Endothelial cell of umbilical vein (primary cell): ENCODE data around the gene CCDC117. TPM values are rescaled to one million over a fixed set of nuclear protein-coding genes. Genes with fewer than 3 reads are reported as not detected.

ENCODE experiments used
- BruUV-seq: library from RNA; stranded (reverse); fragments of 400-500 nt; replicated peaks from 2 replicates; lab custom pipeline; 2021; lab: Mats Ljungman, UMichigan
- CTCF ChIA-PET: fragments of 300-600, 350-600 bp; sonication (Branson Sonifier 250); formaldehyde crosslinking; loops from one replicate; lab custom pipeline; 2021; ENCODE audit warnings: antibody characterized with exemption, inconsistent platforms; lab: Charles Lee
- POLR2A ChIA-PET: fragments of 300-600, 350-600 bp; sonication (Branson Sonifier 250); formaldehyde crosslinking; loops from one replicate; lab custom pipeline; 2021; ENCODE audit warnings: antibody characterized with exemption, inconsistent platforms; lab: Charles Lee
- DNase-seq: peaks from one replicate; pipeline ENCODE4 v3.0.0-alpha.2; 2011; ENCODE audit warnings: low read depth, low spot score
- FAIRE-seq: peaks from 2 replicates; lab custom pipeline; 2011; peaks lifted over from hg19 to GRCh38; lab: Jason Lieb, UNC
- H2AFZ ChIP-seq: 2 replicates; pipeline ENCODE4 v1.6.0; 2012; ENCODE audit warnings: low read depth, low read length, control low read depth, inconsistent platforms
- H3K27ac ChIP-seq: 2 replicates; pipeline ENCODE4 v1.5.1; 2011; ENCODE audit warnings: low read depth, mild to moderate bottlenecking, control low read depth, low read length, moderate library complexity; ENCODE audit not compliant: insufficient read depth
- H3K27me3 ChIP-seq, 2 experiments: 2 replicates each; pipeline versions ENCODE4 v1.6.0 to v1.6.1; 2011; ENCODE audit warnings: low read length in 2 of 2, mixed read lengths in 1 of 2; ENCODE audit not compliant: control insufficient read depth in 2 of 2, insufficient read depth in 2 of 2
- H3K36me3 ChIP-seq, 2 experiments: 2 replicates in 1 of 2; 3 replicates in 1 of 2; pipeline ENCODE4 v1.5.1; 2011; ENCODE audit warnings: low read length in 2 of 2, mild to moderate bottlenecking in 1 of 2, moderate library complexity in 1 of 2; ENCODE audit not compliant: control insufficient read depth in 2 of 2, insufficient read depth in 2 of 2; ENCODE audit errors: extremely low read depth in 1 of 2
- H3K4me1 ChIP-seq: 3 replicates; pipeline ENCODE4 v1.5.1; 2011; ENCODE audit warnings: mild to moderate bottlenecking, low read length; ENCODE audit not compliant: control insufficient read depth, insufficient read depth; ENCODE audit errors: extremely low read depth
- H3K4me2 ChIP-seq: 2 replicates; pipeline ENCODE4 v1.6.1; 2011; ENCODE audit warnings: low read length, control low read depth, mixed read lengths; ENCODE audit not compliant: insufficient read depth
- H3K4me3 ChIP-seq, 3 experiments: fragments of 200-600 bp in 1 of 3; sonication (generic), shearing (Covaris generic) in 1 of 3; replicated peaks in 1 of 3; 2 replicates each; pipeline ENCODE4 v1.5.1; 2011 to 2016; ENCODE audit warnings: control low read depth in 3 of 3, low read length in 3 of 3, mild to moderate bottlenecking in 2 of 3, inconsistent platforms in 1 of 3, low read depth in 1 of 3, moderate library complexity in 1 of 3; ENCODE audit not compliant: insufficient read depth in 1 of 3
- H3K79me2 ChIP-seq: 2 replicates; pipeline ENCODE4 v1.6.0; 2012; ENCODE audit warnings: low read length, inconsistent platforms; ENCODE audit not compliant: control insufficient read depth, insufficient read depth
- H3K9ac ChIP-seq: replicated peaks from 2 replicates; pipeline ENCODE3; 2011; ENCODE audit warnings: low read length, control low read depth; ENCODE audit not compliant: insufficient read depth; ENCODE audit errors: extremely low read depth
- H3K9me1 ChIP-seq: replicated peaks from 3 replicates; pipeline ENCODE4 v1.6.0; 2011; ENCODE audit warnings: mild to moderate bottlenecking, low read length; ENCODE audit not compliant: control insufficient read depth, insufficient read depth; ENCODE audit errors: extremely low read depth
- H3K9me3 ChIP-seq: replicated peaks from 2 replicates; pipeline ENCODE4 v1.5.1; 2012; ENCODE audit warnings: low read length, inconsistent platforms; ENCODE audit not compliant: control insufficient read depth, insufficient read depth
- H4K20me1 ChIP-seq: replicated peaks from 2 replicates; pipeline ENCODE3; 2011; ENCODE audit warnings: mild to moderate bottlenecking, low read length; ENCODE audit not compliant: control insufficient read depth, insufficient read depth; ENCODE audit errors: extremely low read depth
- EZH2 ChIP-seq: IDR thresholded peaks from 2 replicates; pipeline ENCODE4 v1.6.1; 2012; ENCODE audit warnings: borderline replicate concordance, low read depth, mild to moderate bottlenecking, moderate library complexity, low read length, inconsistent platforms; ENCODE audit not compliant: severe bottlenecking
- MYC ChIP-seq: IDR thresholded peaks from one replicate; pipeline ENCODE4 v1.6.1; 2011; ENCODE audit warnings: mild to moderate bottlenecking, low read depth, low read length
- POLR2A ChIP-seq: IDR thresholded peaks from 2 replicates; pipeline ENCODE4 v1.6.1; 2012; ENCODE audit warnings: low read depth, mild to moderate bottlenecking, control low read depth, low read length
- POLR2AphosphoS5 ChIP-seq: IDR thresholded peaks from 2 replicates; pipeline ENCODE4 v1.6.1; 2012; ENCODE audit warnings: low read depth, mild to moderate bottlenecking, control low read depth, low read length, moderate library complexity; ENCODE audit not compliant: insufficient read depth
- dilution Hi-C: fragments of 300-500 bp; cut with MboI; formaldehyde crosslinking; loops from one replicate; pipeline ENCODE4 v1.15.0; 2019; ENCODE audit warnings: low sequenced_read_pairs; ENCODE audit not compliant: extremely low pct_ligation_motif_present
- intact Hi-C: fragments of 100-400 bp; cut with micrococcal nuclease; formaldehyde crosslinking; loops from one replicate; pipeline ENCODE4 v1.10.0; 2022
- polyA plus RNA-seq, 4 experiments: library from polyadenylated mRNA; depleted of rRNA in 3 of 4; stranded (reverse) in 3 of 4; unstranded in 1 of 4; fragments of >200 nt; gene quantifications; 2 replicates each; pipeline versions ENCODE4 v1.2.1 to v1.2.3, GENCODE V29; 2011 to 2012; ENCODE audit warnings: missing spikeins in 1 of 4
- total RNA-seq: library from RNA; stranded (reverse); gene quantifications from 2 replicates; pipeline ENCODE4 v1.2.3, GENCODE V29; 2021

CCDC117 gene
- total and polyA plus RNA-seq, 2 donors (not counting 3 experiments of a cell fraction or from before 2014, with no cell fraction given) = 5.5 to 23.3 TPM

DNA sequence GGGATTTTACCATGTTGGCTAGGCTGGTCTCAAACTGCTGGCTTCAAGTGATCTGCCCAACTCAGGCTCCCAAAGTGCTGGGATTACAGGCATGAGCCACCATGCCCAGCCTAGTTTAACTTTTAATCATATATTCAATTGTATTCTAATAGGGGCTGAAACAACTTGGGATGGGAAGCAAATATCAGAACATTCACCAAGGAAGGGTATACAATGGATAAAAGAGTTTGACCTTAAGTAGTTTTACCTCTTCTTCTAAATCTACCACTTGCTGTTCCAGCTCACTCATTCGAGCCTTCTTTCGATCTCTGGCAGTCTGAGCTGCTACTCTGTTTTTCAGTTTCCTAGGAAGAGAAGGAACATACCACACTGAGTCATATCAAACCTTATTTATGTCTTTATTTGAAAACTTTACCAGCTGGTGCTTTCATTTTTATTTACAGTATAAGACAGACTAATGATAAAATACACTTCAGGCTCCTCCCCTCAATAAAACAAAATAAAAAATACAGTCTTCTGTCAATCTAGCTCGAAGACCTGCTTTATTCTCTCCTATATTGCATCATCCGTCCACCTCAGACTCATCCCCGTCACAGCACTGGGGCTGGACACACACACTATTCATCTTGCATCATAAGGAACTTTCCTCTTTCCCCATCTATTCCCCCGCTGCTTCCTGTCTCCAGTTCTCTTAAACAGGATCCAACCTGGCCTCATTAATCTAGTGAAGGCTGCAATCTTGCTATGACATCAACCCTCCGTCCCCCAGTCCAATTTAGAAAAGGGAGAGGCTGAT lies 26.5 kb downstream of the CCDC117 start:
- dilution Hi-C loops (no loop called here), intact Hi-C loops (loop anchor here (1.0 to 2.0 kb wide), 2 partner anchors 27 to 88 kb away; partner anchors contain the start of gene CCDC117)
- H3K9me1 ChIP-seq = no peaks in the 10 kb centered on the region
- peak; percentile 82 for DNase-seq
- CTCF ChIA-PET = interaction anchor here (0.6 to 4.7 kb wide), 9 partner anchors 9 to 447 kb away, joined by 3 to 18 read pairs (median 3); partner anchors contain the start of gene CCDC117
- peak overlapping the region; percentile 100 for H3K9ac ChIP-seq
- H3K9me3 ChIP-seq = no peaks in the 10 kb centered on the region
- BruUV-seq = no TSS peak
- peaks cover 13% of the 10 kb centered on the region for H4K20me1 ChIP-seq
- FAIRE-seq = peak; percentile 8
- peak; percentile 36 for TF ChIP-seq POLR2AphosphoS5
- no peak for TF ChIP-seq POLR2A
- H3K27me3 ChIP-seq = no peaks in the 10 kb centered on the region
- POLR2A ChIA-PET = interaction anchor here (0.6 to 1.8 kb wide), 7 partner anchors 26 to 119 kb away, joined by 3 to 5 read pairs (median 4); partner anchors contain the start of genes CCDC117 and TTC28
- H3K27ac ChIP-seq = peak overlapping the region; percentile 100
- peak overlapping the region; percentile 84 to 100 (median 100) for H3K4me3 ChIP-seq
- H3K36me3 ChIP-seq = peaks cover 24 to 28% of the 10 kb centered on the region in 2 experiments
- H2AFZ ChIP-seq = no peak overlapping the region
- H3K79me2 ChIP-seq = peaks cover 72% of the 10 kb centered on the region
- H3K4me2 ChIP-seq = peak overlapping the region; percentile 83
- peaks cover 26% of the 10 kb centered on the region for H3K4me1 ChIP-seq

DNA sequence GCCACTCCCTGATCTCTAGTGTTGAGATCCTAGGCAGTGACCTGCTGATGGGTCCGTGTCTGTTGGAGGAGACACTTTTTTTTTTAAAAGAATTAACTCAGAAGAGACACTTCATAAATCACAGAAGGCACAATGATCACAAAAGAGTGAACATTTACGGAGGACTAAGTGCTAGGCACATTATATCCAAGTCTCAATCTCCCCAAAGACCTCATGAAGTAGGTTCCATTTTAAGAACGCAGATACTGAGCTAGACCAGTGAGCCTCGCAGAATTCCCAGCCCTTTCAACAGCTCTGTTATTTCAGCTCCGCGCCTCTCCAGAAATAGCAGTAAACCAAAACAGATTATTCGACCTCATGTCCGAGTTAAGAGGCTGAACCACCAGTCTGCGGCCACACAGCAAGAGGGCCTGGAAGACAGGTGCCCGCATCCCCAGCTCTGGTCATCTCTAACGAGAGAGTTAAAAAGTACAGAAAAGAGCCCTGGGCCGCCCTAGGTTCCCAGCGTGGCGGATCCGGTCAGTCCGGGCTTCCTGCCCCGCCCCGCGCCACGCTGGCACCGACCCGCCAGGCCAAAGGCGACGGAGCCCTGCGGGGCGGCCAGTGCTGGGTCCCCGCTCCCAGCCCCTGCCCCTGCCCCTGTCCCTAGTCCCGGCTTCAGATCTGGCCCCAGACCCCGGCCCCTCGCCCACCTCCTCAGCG lies 27.3 kb downstream of the CCDC117 start:
- ChIA-PET CTCF (interaction anchor here (1.1 to 4.7 kb wide), 5 partner anchors 10 to 241 kb away, joined by 3 to 18 read pairs (median 11); partner anchors contain the start of gene CCDC117), POLR2A (interaction anchor here (0.6 to 1.8 kb wide), 7 partner anchors 8 to 120 kb away, joined by 3 to 6 read pairs (median 4); partner anchors contain the start of genes CCDC117 and TTC28)
- H3K79me2 ChIP-seq = peaks cover 69% of the 10 kb centered on the region
- TSS peak; percentile 59 for BruUV-seq
- no peaks in the 10 kb centered on the region for H3K9me3 ChIP-seq
- H3K9ac ChIP-seq = peak overlapping the region; percentile 100
- peak; percentile 68 for DNase-seq
- H4K20me1 ChIP-seq = peaks cover 7% of the 10 kb centered on the region
- peaks cover 19 to 23% of the 10 kb centered on the region in 2 experiments for H3K36me3 ChIP-seq
- peak overlapping the region; percentile 7 for H2AFZ ChIP-seq
- intact Hi-C loops = loop anchor here (1.0 to 2.0 kb wide), 7 partner anchors 11 to 231 kb away; partner anchors contain the start of genes CCDC117 and HSCB
- peak overlapping the region; percentile 100 for H3K27ac ChIP-seq
- H3K4me3 ChIP-seq = peak overlapping the region; percentile 84 to 100 (median 100)
- no peak for TF ChIP-seq POLR2A
- TF ChIP-seq MYC = peak; percentile 35
- no peak for TF ChIP-seq EZH2
- dilution Hi-C loops = no loop called here
- peak overlapping the region; percentile 83 for H3K4me2 ChIP-seq
- no peaks in the 10 kb centered on the region for H3K9me1 ChIP-seq
- peaks cover 26% of the 10 kb centered on the region for H3K4me1 ChIP-seq
- no peak for FAIRE-seq
- H3K27me3 ChIP-seq = no peaks in the 10 kb centered on the region
